Neuron (in vitro differentiated cells): Measurements from ENCODE around the gene RABAC1.

Source experiments
- H2AFZ ChIP-seq: one replicate; pipeline ENCODE4 v1.6.1; 2013; ENCODE audit warnings: low read depth, mild to moderate bottlenecking, inconsistent platforms, low read length, moderate library complexity
- H3K27me3 ChIP-seq: one replicate; pipeline ENCODE4 v1.6.1; 2013; ENCODE audit warnings: low read length; ENCODE audit not compliant: insufficient read depth
- H3K36me3 ChIP-seq: one replicate; pipeline ENCODE4 v1.6.1; 2013; ENCODE audit warnings: low read length; ENCODE audit not compliant: insufficient read depth
- H3K4me1 ChIP-seq: one replicate; pipeline ENCODE4 v1.6.1; 2013; ENCODE audit warnings: low read length; ENCODE audit not compliant: insufficient read depth
- H3K4me3 ChIP-seq: 2 replicates; pipeline ENCODE4 v1.5.1; 2013; ENCODE audit warnings: mild to moderate bottlenecking, low read length, moderate library complexity
- H3K9me3 ChIP-seq: one replicate; pipeline ENCODE4 v1.6.1; 2013; ENCODE audit warnings: low read length

Gene RABAC1

GRCh38 chr19:41926763-41927496 is 32.2 kb downstream of the RABAC1 start:
- peaks cover 7% of the 10 kb centered on the region for H3K4me1 ChIP-seq

GRCh38 chr19:41926028-41926762 is 32.9 kb downstream of the RABAC1 start:
- H2AFZ ChIP-seq: no peak overlapping the region

More at GRCh38 chr19:41926763-41927496, 32.2 kb downstream of the RABAC1 start:
- Histone ChIP-seq H3K27me3 (peaks cover 70% of the 10 kb centered on the region), H3K36me3 (no peaks in the 10 kb centered on the region), H3K4me3 (no peak overlapping the region), H3K9me3 (no peaks in the 10 kb centered on the region), H2AFZ (no peak overlapping the region)

GRCh38 chr19:41925208-41926003 is 33.7 kb downstream of the RABAC1 start:
- H2AFZ ChIP-seq: no peak overlapping the region
- H3K4me3 ChIP-seq: no peak overlapping the region
- peaks cover 7% of the 10 kb centered on the region for H3K4me1 ChIP-seq
- H3K36me3 ChIP-seq: no peaks in the 10 kb centered on the region
- H3K27me3 ChIP-seq: peaks cover 69% of the 10 kb centered on the region
- H3K9me3 ChIP-seq: no peaks in the 10 kb centered on the region

More at GRCh38 chr19:41926028-41926762, 32.9 kb downstream of the RABAC1 start:
- peaks cover 7% of the 10 kb centered on the region for H3K4me1 ChIP-seq
- H3K4me3 ChIP-seq: no peak overlapping the region
- no peaks in the 10 kb centered on the region for H3K9me3 ChIP-seq
- H3K36me3 ChIP-seq: no peaks in the 10 kb centered on the region
- peaks cover 69% of the 10 kb centered on the region for H3K27me3 ChIP-seq

GRCh38 chr19:41924151-41925145 is 34.7 kb downstream of the RABAC1 start:
- H2AFZ ChIP-seq: no peak overlapping the region

GRCh38 chr19:41923045-41923788 is 35.9 kb downstream of the RABAC1 start:
- Histone ChIP-seq H3K27me3 (peaks cover 54% of the 10 kb centered on the region), H2AFZ (no peak overlapping the region), H3K4me1 (peaks cover 2% of the 10 kb centered on the region), H3K4me3 (no peak overlapping the region), H3K9me3 (no peaks in the 10 kb centered on the region), H3K36me3 (no peaks in the 10 kb centered on the region)

More at GRCh38 chr19:41924151-41925145, 34.7 kb downstream of the RABAC1 start:
- Histone ChIP-seq H3K36me3 (no peaks in the 10 kb centered on the region), H3K9me3 (no peaks in the 10 kb centered on the region), H3K4me1 (peaks cover 7% of the 10 kb centered on the region), H3K4me3 (no peak overlapping the region), H3K27me3 (peaks cover 64% of the 10 kb centered on the region)

- Histone ChIP-seq H3K4me1 (no peaks in the 10 kb centered on the region), H3K9me3 (no peaks in the 10 kb centered on the region), H3K4me3 (no peak overlapping the region), H2AFZ (no peak overlapping the region), H3K27me3 (peaks cover 50% of the 10 kb centered on the region), H3K36me3 (no peaks in the 10 kb centered on the region)
These were observed 36.5 kb downstream of the RABAC1 start for GRCh38 chr19:41922585-41922984.

- Histone ChIP-seq H3K9me3 (no peaks in the 10 kb centered on the region), H3K4me3 (no peak overlapping the region)
These were observed 37.2 kb downstream of the RABAC1 start for GRCh38 chr19:41921577-41922576.

GRCh38 chr19:41920882-41921576 is 38.1 kb downstream of the RABAC1 start:
- Histone ChIP-seq H2AFZ (no peak overlapping the region), H3K36me3 (no peaks in the 10 kb centered on the region), H3K4me3 (no peak overlapping the region), H3K4me1 (no peaks in the 10 kb centered on the region), H3K9me3 (no peaks in the 10 kb centered on the region), H3K27me3 (peaks cover 48% of the 10 kb centered on the region)

More at GRCh38 chr19:41921577-41922576, 37.2 kb downstream of the RABAC1 start:
- H2AFZ ChIP-seq: no peak overlapping the region
- no peaks in the 10 kb centered on the region for H3K4me1 ChIP-seq
- peaks cover 46% of the 10 kb centered on the region for H3K27me3 ChIP-seq
- H3K36me3 ChIP-seq: no peaks in the 10 kb centered on the region

GRCh38 chr19:41919948-41920712 is 39.0 kb downstream of the RABAC1 start:
- no peak overlapping the region for H2AFZ ChIP-seq
- H3K4me1 ChIP-seq: no peaks in the 10 kb centered on the region
- no peaks in the 10 kb centered on the region for H3K9me3 ChIP-seq
- peaks cover 54% of the 10 kb centered on the region for H3K27me3 ChIP-seq
- H3K4me3 ChIP-seq: no peak overlapping the region
- H3K36me3 ChIP-seq: no peaks in the 10 kb centered on the region

- H3K4me1 ChIP-seq: no peaks in the 10 kb centered on the region
- no peak overlapping the region for H2AFZ ChIP-seq
- no peaks in the 10 kb centered on the region for H3K36me3 ChIP-seq
- no peak overlapping the region for H3K4me3 ChIP-seq
- H3K9me3 ChIP-seq: no peaks in the 10 kb centered on the region
- peaks cover 61% of the 10 kb centered on the region for H3K27me3 ChIP-seq
These were observed 40.4 kb downstream of the RABAC1 start for GRCh38 chr19:41918653-41919244.
